GM13977 (cell line): ENCODE data around the gene SKAP1.

Experiments
- DNase-seq: peaks from one replicate; pipeline ENCODE4 v3.0.0; 2012; ENCODE audit warnings: low spot score
- in situ Hi-C: fragments of 300-500 bp; cut with MboI; formaldehyde crosslinking; loops from one replicate; pipeline ENCODE4 v1.12.0; 2022; ENCODE audit warnings: low sequenced_read_pairs, low pct_unique_long_range_greater_than_20kb, mixed read lengths, inconsistent platforms; ENCODE audit not compliant: unreplicated experiment
- TF ChIP-seq, protein P1 (sequence below): IDR thresholded peaks from 2 replicates; pipeline ENCODE4 v1.5.1; 2012; ENCODE audit warnings: mild to moderate bottlenecking, control low read depth; ENCODE audit not compliant: insufficient read depth; ENCODE audit errors: extremely low read depth, missing control alignments

The SKAP1 gene

GRCh38 chr17:48333034-48333530, 96.9 kb downstream of the SKAP1 start:
- TF ChIP-seq, protein P1, sequence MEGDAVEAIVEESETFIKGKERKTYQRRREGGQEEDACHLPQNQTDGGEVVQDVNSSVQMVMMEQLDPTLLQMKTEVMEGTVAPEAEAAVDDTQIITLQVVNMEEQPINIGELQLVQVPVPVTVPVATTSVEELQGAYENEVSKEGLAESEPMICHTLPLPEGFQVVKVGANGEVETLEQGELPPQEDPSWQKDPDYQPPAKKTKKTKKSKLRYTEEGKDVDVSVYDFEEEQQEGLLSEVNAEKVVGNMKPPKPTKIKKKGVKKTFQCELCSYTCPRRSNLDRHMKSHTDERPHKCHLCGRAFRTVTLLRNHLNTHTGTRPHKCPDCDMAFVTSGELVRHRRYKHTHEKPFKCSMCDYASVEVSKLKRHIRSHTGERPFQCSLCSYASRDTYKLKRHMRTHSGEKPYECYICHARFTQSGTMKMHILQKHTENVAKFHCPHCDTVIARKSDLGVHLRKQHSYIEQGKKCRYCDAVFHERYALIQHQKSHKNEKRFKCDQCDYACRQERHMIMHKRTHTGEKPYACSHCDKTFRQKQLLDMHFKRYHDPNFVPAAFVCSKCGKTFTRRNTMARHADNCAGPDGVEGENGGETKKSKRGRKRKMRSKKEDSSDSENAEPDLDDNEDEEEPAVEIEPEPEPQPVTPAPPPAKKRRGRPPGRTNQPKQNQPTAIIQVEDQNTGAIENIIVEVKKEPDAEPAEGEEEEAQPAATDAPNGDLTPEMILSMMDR, result no peak
- DNase-seq, result peak; percentile 24
- in situ Hi-C loops, result no loop called here

GRCh38 chr17:48330887-48331286, 99.1 kb downstream of the SKAP1 start:
- in situ Hi-C loops, result no loop called here
- TF ChIP-seq, protein P1, result no peak

DNA sequence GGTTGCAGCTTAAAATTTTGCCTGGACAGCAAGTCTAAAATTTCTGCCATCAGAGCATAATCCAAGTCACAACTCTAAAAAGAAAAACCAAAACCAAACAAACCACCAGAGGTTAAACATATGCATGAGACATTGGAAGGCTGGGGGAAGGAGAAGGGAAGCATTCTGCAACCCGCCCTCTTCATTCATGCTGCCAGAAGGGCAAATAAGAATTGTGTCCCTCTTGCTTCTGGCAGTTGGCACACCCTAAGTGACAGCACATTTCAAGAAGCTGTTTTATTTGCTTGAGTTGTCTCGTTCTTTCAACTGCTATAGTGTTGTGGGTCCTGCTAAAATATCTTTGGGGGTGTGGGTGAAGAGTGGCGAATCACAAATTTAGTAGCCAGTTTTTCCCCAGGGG, 99.6 kb downstream of the SKAP1 start:
- no peak for DNase-seq
- in situ Hi-C loops, result no loop called here
- TF ChIP-seq, protein P1, result no peak

More at GRCh38 chr17:48330887-48331286, 99.1 kb downstream of the SKAP1 start:
- no peak for DNase-seq

DNA sequence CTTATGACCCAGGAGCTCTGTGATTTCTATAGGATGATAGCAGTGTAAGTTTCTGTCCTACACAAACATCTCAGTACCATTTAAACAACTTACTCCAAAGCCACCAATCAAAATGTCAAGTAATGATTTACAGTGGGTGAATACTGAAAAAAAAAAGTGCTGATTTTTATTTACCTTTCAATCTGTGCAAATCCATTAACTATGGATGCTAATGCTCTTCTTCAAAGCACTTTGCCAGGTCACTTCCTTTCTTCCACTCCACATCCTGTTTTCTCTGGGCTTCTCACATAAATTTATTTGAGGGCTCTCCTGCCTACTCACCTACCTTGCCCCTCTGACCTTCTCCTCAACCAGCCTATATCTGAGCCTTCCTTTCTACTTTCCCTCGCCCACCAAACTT, 101.6 kb downstream of the SKAP1 start:
- TF ChIP-seq, protein P1, result no peak
- in situ Hi-C loops, result no loop called here
- no peak for DNase-seq

- DNase-seq, result no peak
- TF ChIP-seq, protein P1, result no peak
- in situ Hi-C loops, result no loop called here
Observed at GRCh38 chr17:48326310-48326709, 103.7 kb downstream of the SKAP1 start.

GRCh38 chr17:48322060-48322459, 108.0 kb downstream of the SKAP1 start:
- in situ Hi-C loops, result no loop called here
- DNase-seq, result no peak
- TF ChIP-seq, protein P1, result peak; percentile 4

DNA sequence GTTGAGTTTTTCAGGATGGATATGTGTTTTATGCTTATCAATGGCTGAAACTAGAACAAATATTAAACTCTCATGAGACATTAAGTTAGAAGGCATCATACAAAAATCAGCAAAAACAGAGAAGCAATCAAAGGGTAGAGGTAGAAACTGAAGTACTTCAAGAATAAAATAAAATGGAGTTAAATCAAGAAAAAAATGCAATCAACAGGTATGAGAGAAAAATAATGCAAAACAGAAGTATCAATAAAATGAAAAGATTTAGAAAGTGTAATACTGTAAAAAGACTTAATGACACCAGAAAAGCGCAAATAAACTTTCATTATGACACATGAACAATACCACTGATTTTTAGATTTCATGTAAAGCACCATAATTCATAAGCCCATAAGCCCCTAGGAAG, 112.3 kb downstream of the SKAP1 start:
- in situ Hi-C loops, result no loop called here
- no peak for DNase-seq
- TF ChIP-seq, protein P1, result no peak
